ENCODE results near the gene IFRD1.
"Not testable (repeated sequence)": the region's sequence is repeated elsewhere in the genome, so short reads cannot be mapped to it uniquely, and the experiment has no call there.

Gene IFRD1

GRCh38 chr7:112512451-112513210 is 62.4 kb downstream of the IFRD1 start:
- TF ChIP-seq CTCF (conservative IDR thresholded peaks at IDR 0.05; ENCODE audit: low read depth, low read length): no peak
- no peaks in the 10 kb centered on the region for H3K79me2 ChIP-seq (ENCODE audit: insufficient read depth, low read depth)
- no peak overlapping the region for H3K4me3 ChIP-seq (IDR thresholded peaks at IDR 0.05; ENCODE audit: insufficient read depth, low read depth, low read length)

GRCh38 chr7:112515989-112516388 is 65.7 kb downstream of the IFRD1 start:
- H3K4me1 ChIP-seq (ENCODE audit: low read depth, poor library complexity, severe bottlenecking): no peaks in the 10 kb centered on the region
- no peaks in the 10 kb centered on the region for H3K79me2 ChIP-seq (ENCODE audit: insufficient read depth, low read depth)
- no peaks in the 10 kb centered on the region for H4K20me1 ChIP-seq (ENCODE audit: insufficient read depth)
- no peaks in the 10 kb centered on the region for H3K27me3 ChIP-seq (ENCODE audit: insufficient read depth, low read depth)
- H3K27ac ChIP-seq: no peak overlapping the region
- no peaks in the 10 kb centered on the region for H3K36me3 ChIP-seq (ENCODE audit: insufficient read depth)
- no peak overlapping the region for H3K4me3 ChIP-seq (IDR thresholded peaks at IDR 0.05; ENCODE audit: insufficient read depth, low read depth, low read length)
- no peak overlapping the region for H3K4me2 ChIP-seq
- no peak overlapping the region for H3K9ac ChIP-seq
- no peak overlapping the region for H2AFZ ChIP-seq (ENCODE audit: low read depth)
- no peak for TF ChIP-seq CTCF (conservative IDR thresholded peaks at IDR 0.05; ENCODE audit: low read depth, low read length)

More at GRCh38 chr7:112512451-112513210, 62.4 kb downstream of the IFRD1 start:
- no peaks in the 10 kb centered on the region for H3K27me3 ChIP-seq (ENCODE audit: insufficient read depth, low read depth)
- no peak overlapping the region for H3K27ac ChIP-seq
- no peaks in the 10 kb centered on the region for H3K4me1 ChIP-seq (ENCODE audit: low read depth, poor library complexity, severe bottlenecking)
- no peak overlapping the region for H3K4me2 ChIP-seq
- H3K9ac ChIP-seq: no peak overlapping the region
- H3K36me3 ChIP-seq (ENCODE audit: insufficient read depth): no peaks in the 10 kb centered on the region
- H4K20me1 ChIP-seq (ENCODE audit: insufficient read depth): no peaks in the 10 kb centered on the region
- H2AFZ ChIP-seq (ENCODE audit: low read depth): no peak overlapping the region

GRCh38 chr7:112516418-112516817 is 66.2 kb downstream of the IFRD1 start:
- not testable (repeated sequence) for H3K4me3 ChIP-seq (IDR thresholded peaks at IDR 0.05; ENCODE audit: insufficient read depth, low read depth, low read length); H4K20me1 ChIP-seq (ENCODE audit: insufficient read depth); H3K27me3 ChIP-seq (ENCODE audit: insufficient read depth, low read depth); H3K4me1 ChIP-seq (ENCODE audit: low read depth, poor library complexity, severe bottlenecking); H3K79me2 ChIP-seq (ENCODE audit: insufficient read depth, low read depth); H2AFZ ChIP-seq (ENCODE audit: low read depth); H3K9ac ChIP-seq; H3K36me3 ChIP-seq (ENCODE audit: insufficient read depth); H3K4me2 ChIP-seq; H3K27ac ChIP-seq

- H3K79me2 ChIP-seq (ENCODE audit: insufficient read depth, low read depth): no peaks in the 10 kb centered on the region
- no peaks in the 10 kb centered on the region for H3K27me3 ChIP-seq (ENCODE audit: insufficient read depth, low read depth)
- no peaks in the 10 kb centered on the region for H3K36me3 ChIP-seq (ENCODE audit: insufficient read depth)
- no peak overlapping the region for H3K27ac ChIP-seq
- no peak overlapping the region for H3K9ac ChIP-seq
- H3K4me1 ChIP-seq (ENCODE audit: low read depth, poor library complexity, severe bottlenecking): no peaks in the 10 kb centered on the region
- no peak overlapping the region for H3K4me2 ChIP-seq
- H4K20me1 ChIP-seq (ENCODE audit: insufficient read depth): no peaks in the 10 kb centered on the region
- no peak for TF ChIP-seq CTCF (conservative IDR thresholded peaks at IDR 0.05; ENCODE audit: low read depth, low read length)
- H3K4me3 ChIP-seq (IDR thresholded peaks at IDR 0.05; ENCODE audit: insufficient read depth, low read depth, low read length): no peak overlapping the region
- H2AFZ ChIP-seq (ENCODE audit: low read depth): no peak overlapping the region
These were observed 67.2 kb downstream of the IFRD1 start for GRCh38 chr7:112517487-112517886.

GRCh38 chr7:112520787-112521186 is 70.5 kb downstream of the IFRD1 start:
- H3K4me2 ChIP-seq: no peak overlapping the region
- no peak overlapping the region for H3K4me3 ChIP-seq (IDR thresholded peaks at IDR 0.05; ENCODE audit: insufficient read depth, low read depth, low read length)
- no peaks in the 10 kb centered on the region for H3K4me1 ChIP-seq (ENCODE audit: low read depth, poor library complexity, severe bottlenecking)
- H3K9ac ChIP-seq: no peak overlapping the region
- no peak overlapping the region for H3K27ac ChIP-seq
- no peak for TF ChIP-seq CTCF (conservative IDR thresholded peaks at IDR 0.05; ENCODE audit: low read depth, low read length)
- no peaks in the 10 kb centered on the region for H3K27me3 ChIP-seq (ENCODE audit: insufficient read depth, low read depth)
- H3K36me3 ChIP-seq (ENCODE audit: insufficient read depth): no peaks in the 10 kb centered on the region
- H3K79me2 ChIP-seq (ENCODE audit: insufficient read depth, low read depth): no peaks in the 10 kb centered on the region
- H4K20me1 ChIP-seq (ENCODE audit: insufficient read depth): no peaks in the 10 kb centered on the region
- H2AFZ ChIP-seq (ENCODE audit: low read depth): no peak overlapping the region
